DOHH2 (cell line): ENCODE results near the gene PPP2R5A.
"Not testable (repeated sequence)": the region's sequence is repeated elsewhere in the genome, so short reads cannot be mapped to it uniquely, and the experiment has no call there.

ENCODE experiments used
- H3F3A ChIP-seq: fragments of 200-600 bp; sonication (generic), shearing (Covaris generic); 2 replicates; pipeline ENCODE4 v1.6.0; 2016; ENCODE audit warnings: antibody characterized with exemption, mild to moderate bottlenecking; ENCODE audit not compliant: control insufficient read depth, insufficient read depth
- H3K27ac ChIP-seq: fragments of 200-600 bp; sonication (generic); 2 replicates; pipeline ENCODE4 v1.5.1; 2014; ENCODE audit warnings: low read depth, mild to moderate bottlenecking, low read length, moderate library complexity
- H3K27me3 ChIP-seq: fragments of 200-600 bp; sonication (generic); 2 replicates; pipeline ENCODE4 v1.6.1; 2014; ENCODE audit warnings: mild to moderate bottlenecking, low read length, mixed read lengths; ENCODE audit not compliant: control insufficient read depth
- H3K36me3 ChIP-seq: fragments of 200-600 bp; sonication (generic); 2 replicates; pipeline ENCODE4 v1.6.1; 2014; ENCODE audit warnings: mild to moderate bottlenecking, low read length, moderate library complexity, mixed read lengths; ENCODE audit not compliant: control insufficient read depth
- H3K4me1 ChIP-seq: fragments of 200-600 bp; sonication (generic); 2 replicates; pipeline ENCODE4 v1.6.1; 2014; ENCODE audit warnings: mild to moderate bottlenecking, low read length, mixed read lengths; ENCODE audit not compliant: control insufficient read depth
- H3K4me2 ChIP-seq: fragments of 200-600 bp; sonication (generic); 2 replicates; pipeline ENCODE4 v1.6.0; 2014; ENCODE audit warnings: mild to moderate bottlenecking, low read length, moderate library complexity
- H3K4me3 ChIP-seq: fragments of 200-600 bp; sonication (generic); 2 replicates; pipeline ENCODE4 v1.5.1; 2014; ENCODE audit warnings: mild to moderate bottlenecking, low read length, mixed read lengths
- H3K79me2 ChIP-seq: fragments of 200-600 bp; sonication (generic); 2 replicates; pipeline ENCODE4 v1.6.1; 2014; ENCODE audit warnings: mild to moderate bottlenecking, low read length, mixed read lengths; ENCODE audit not compliant: control insufficient read depth
- H3K9me2 ChIP-seq: fragments of 200-600 bp; sonication (generic); replicated peaks from 2 replicates; pipeline ENCODE4 v1.6.1; 2014; ENCODE audit warnings: mild to moderate bottlenecking, low read length, mixed read lengths; ENCODE audit not compliant: control insufficient read depth
- H3K9me3 ChIP-seq: fragments of 200-600 bp; sonication (generic); 2 replicates; pipeline ENCODE4 v1.6.1; 2014; ENCODE audit warnings: antibody characterized with exemption, low read length, mixed read lengths; ENCODE audit not compliant: control insufficient read depth, insufficient read depth
- H4K20me1 ChIP-seq: fragments of 200-600 bp; sonication (generic); 2 replicates; pipeline ENCODE4 v1.6.0; 2014; ENCODE audit warnings: low read depth, mild to moderate bottlenecking, antibody characterized with exemption, low read length, moderate library complexity; ENCODE audit not compliant: control insufficient read depth, insufficient read depth
- CTCF ChIP-seq: fragments of 200-600 bp; sonication (generic); IDR thresholded peaks from one replicate; pipeline ENCODE4 v1.5.1; 2014; ENCODE audit warnings: antibody characterized with exemption, mild to moderate bottlenecking, low read depth, low read length; ENCODE audit not compliant: poor library complexity, severe bottlenecking
- EZH2phosphoT487 ChIP-seq: fragments of 200-600 bp; sonication (generic); IDR thresholded peaks from 2 replicates; pipeline ENCODE4 v1.6.1; 2017; ENCODE audit warnings: borderline replicate concordance, mild to moderate bottlenecking, antibody characterized with exemption, low read length, moderate library complexity, mixed read lengths

The PPP2R5A gene

DNA sequence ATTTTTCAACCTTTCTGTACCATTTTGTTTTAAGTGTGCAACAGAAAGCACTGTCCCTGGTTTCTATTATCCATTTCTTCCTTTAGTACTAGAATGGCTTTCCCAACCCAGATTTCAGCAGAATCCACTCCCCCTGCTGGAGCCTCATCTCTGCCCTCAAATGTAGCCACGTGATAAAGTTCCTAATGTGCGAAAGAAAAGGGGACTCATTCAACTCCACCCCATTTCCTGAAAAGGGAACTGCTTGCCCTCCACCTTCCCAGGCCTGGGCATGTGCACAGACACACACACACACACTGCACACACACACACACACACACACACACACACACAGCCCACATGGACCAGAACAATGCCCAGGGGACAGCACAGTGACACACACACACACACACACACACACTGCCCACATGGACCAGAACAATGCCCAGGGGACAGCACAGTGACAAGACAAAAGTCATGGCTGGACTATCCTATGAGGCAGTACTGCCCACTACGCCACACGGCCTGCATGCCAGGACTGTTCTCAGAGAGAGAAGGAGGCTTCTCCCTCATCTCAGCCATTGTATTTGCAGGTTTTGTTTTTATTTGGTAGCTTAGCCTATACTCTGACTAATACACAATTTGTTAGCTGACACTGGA lies 96.3 kb downstream of the PPP2R5A start:
- Histone ChIP-seq H3K27ac (no peak overlapping the region), H4K20me1 (no peaks in the 10 kb centered on the region), H3F3A (no peaks in the 10 kb centered on the region), H3K36me3 (peaks cover 84% of the 10 kb centered on the region), H3K27me3 (no peaks in the 10 kb centered on the region), H3K79me2 (no peaks in the 10 kb centered on the region), H3K4me2 (no peak overlapping the region), H3K9me2 (no peaks in the 10 kb centered on the region), H3K4me1 (no peaks in the 10 kb centered on the region), H3K9me3 (no peaks in the 10 kb centered on the region), H3K4me3 (no peak overlapping the region)
- TF ChIP-seq CTCF (no peak), EZH2phosphoT487 (no peak)

GRCh38 chr1:212386029-212386428 lies 100.8 kb downstream of the PPP2R5A start:
- Histone ChIP-seq H4K20me1 (no peaks in the 10 kb centered on the region), H3K4me2 (no peak overlapping the region), H3K9me2 (no peaks in the 10 kb centered on the region), H3F3A (no peaks in the 10 kb centered on the region), H3K4me3 (no peak overlapping the region), H3K27me3 (no peaks in the 10 kb centered on the region), H3K79me2 (peaks cover 10% of the 10 kb centered on the region), H3K4me1 (no peaks in the 10 kb centered on the region), H3K27ac (no peak overlapping the region), H3K36me3 (peaks cover 63% of the 10 kb centered on the region), H3K9me3 (no peaks in the 10 kb centered on the region)
- no peak for TF ChIP-seq CTCF
- no peak for TF ChIP-seq EZH2phosphoT487

- H4K20me1 ChIP-seq: no peaks in the 10 kb centered on the region
- H3K36me3 ChIP-seq: peaks cover 41% of the 10 kb centered on the region
Measured at GRCh38 chr1:212388985-212389716, 103.9 kb downstream of the PPP2R5A start.

GRCh38 chr1:212395678-212396437 lies 110.6 kb downstream of the PPP2R5A start:
- not testable (repeated sequence) for H4K20me1 ChIP-seq, H3K4me3 ChIP-seq, H3K4me1 ChIP-seq, H3K27ac ChIP-seq, H3K9me2 ChIP-seq, H3F3A ChIP-seq, H3K4me2 ChIP-seq, H3K27me3 ChIP-seq
- H3K79me2 ChIP-seq: peaks cover 23% of the 10 kb centered on the region
- H3K9me3 ChIP-seq: peaks cover 14% of the 10 kb centered on the region; the same call in 1 of the 2 replicates
- H3K36me3 ChIP-seq: peaks cover 39% of the 10 kb centered on the region

More at GRCh38 chr1:212388985-212389716, 103.9 kb downstream of the PPP2R5A start:
- Histone ChIP-seq H3K4me1 (no peaks in the 10 kb centered on the region), H3K27me3 (no peaks in the 10 kb centered on the region), H3K4me3 (no peak overlapping the region), H3K9me2 (no peaks in the 10 kb centered on the region), H3K79me2 (peaks cover 10% of the 10 kb centered on the region), H3K4me2 (no peak overlapping the region), H3F3A (no peaks in the 10 kb centered on the region), H3K27ac (no peak overlapping the region), H3K9me3 (no peaks in the 10 kb centered on the region)
- no peak for TF ChIP-seq CTCF
- no peak for TF ChIP-seq EZH2phosphoT487
